ENCODE measurements around the gene DDX23. TPM values are rescaled to one million over a fixed set of nuclear protein-coding genes. Genes with fewer than 3 reads are reported as not detected.

The DDX23 gene
- total RNA-seq, 1 experiment from 2014 or later: 107 TPM

DNA sequence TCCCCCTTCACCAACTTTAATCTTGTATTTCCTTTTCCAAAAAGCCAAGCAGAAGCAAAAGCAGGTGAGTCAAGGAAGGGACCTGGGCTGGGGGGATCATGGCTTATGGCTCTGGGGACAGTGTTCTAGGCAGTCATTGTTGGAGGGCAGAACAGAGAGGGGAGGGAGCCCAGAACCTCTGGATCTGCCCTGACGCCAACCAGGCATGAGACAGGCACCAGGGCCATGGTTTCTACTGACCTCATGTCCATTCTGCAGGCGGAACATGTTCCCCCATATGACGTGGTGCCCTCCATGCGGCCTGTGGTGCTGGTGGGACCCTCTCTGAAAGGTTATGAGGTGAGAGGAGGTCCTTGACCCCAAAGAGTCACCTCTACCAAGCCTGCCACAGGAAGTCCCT, 27.1 kb downstream of the DDX23 start:
- no peak overlapping the region for H3K27ac Mint-ChIP-seq
- POLR2A ChIA-PET: no interaction called here
- no peak for ATAC-seq
- no peak for DNase-seq (ENCODE audit: low spot score)
- no peak for TF ChIP-seq FOXJ3 (CRISPR knock-in tag; IDR thresholded peaks at IDR 0.05; ENCODE audit: borderline replicate concordance)
- H3K9me3 Mint-ChIP-seq: no peaks in the 10 kb centered on the region
- H3K36me3 Mint-ChIP-seq: peaks cover 10% of the 10 kb centered on the region
- H3K4me3 Mint-ChIP-seq: no peak overlapping the region
- CTCF ChIA-PET: interaction anchor here (2.9 kb wide), 1 partner anchor 10 kb away, joined by 24 read pairs; no protein-coding TSS in a partner anchor
- H3K27me3 Mint-ChIP-seq (ENCODE audit: low read depth): peaks cover 15% of the 10 kb centered on the region
- peaks cover 21% of the 10 kb centered on the region for H3K4me1 Mint-ChIP-seq

GRCh38 chr12:48824112-48824511, 27.9 kb downstream of the DDX23 start:
- peaks cover 29% of the 10 kb centered on the region for H3K4me1 Mint-ChIP-seq
- no peaks in the 10 kb centered on the region for H3K9me3 Mint-ChIP-seq
- CTCF ChIA-PET: interaction anchor here (0.9 to 1.7 kb wide), 6 partner anchors 9 to 196 kb away, joined by 3 to 11 read pairs (median 5); partner anchors contain the start of gene WNT1
- peak; percentile 74 for DNase-seq (ENCODE audit: low spot score)
- peak; percentile 92 for ATAC-seq
- H3K36me3 Mint-ChIP-seq: peaks cover 2% of the 10 kb centered on the region
- POLR2A ChIA-PET: interaction anchor here (0.8 kb wide), 1 partner anchor 98 kb away, joined by 3 read pairs; no protein-coding TSS in a partner anchor
- H3K4me3 Mint-ChIP-seq: peak overlapping the region; percentile 16; the same call in 1 of the 2 replicates
- TF ChIP-seq, protein P1, sequence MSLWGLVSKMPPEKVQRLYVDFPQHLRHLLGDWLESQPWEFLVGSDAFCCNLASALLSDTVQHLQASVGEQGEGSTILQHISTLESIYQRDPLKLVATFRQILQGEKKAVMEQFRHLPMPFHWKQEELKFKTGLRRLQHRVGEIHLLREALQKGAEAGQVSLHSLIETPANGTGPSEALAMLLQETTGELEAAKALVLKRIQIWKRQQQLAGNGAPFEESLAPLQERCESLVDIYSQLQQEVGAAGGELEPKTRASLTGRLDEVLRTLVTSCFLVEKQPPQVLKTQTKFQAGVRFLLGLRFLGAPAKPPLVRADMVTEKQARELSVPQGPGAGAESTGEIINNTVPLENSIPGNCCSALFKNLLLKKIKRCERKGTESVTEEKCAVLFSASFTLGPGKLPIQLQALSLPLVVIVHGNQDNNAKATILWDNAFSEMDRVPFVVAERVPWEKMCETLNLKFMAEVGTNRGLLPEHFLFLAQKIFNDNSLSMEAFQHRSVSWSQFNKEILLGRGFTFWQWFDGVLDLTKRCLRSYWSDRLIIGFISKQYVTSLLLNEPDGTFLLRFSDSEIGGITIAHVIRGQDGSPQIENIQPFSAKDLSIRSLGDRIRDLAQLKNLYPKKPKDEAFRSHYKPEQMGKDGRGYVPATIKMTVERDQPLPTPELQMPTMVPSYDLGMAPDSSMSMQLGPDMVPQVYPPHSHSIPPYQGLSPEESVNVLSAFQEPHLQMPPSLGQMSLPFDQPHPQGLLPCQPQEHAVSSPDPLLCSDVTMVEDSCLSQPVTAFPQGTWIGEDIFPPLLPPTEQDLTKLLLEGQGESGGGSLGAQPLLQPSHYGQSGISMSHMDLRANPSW (CRISPR knock-in tag; conservative IDR thresholded peaks at IDR 0.05; ENCODE audit: low read depth): no peak
- no peak for TF ChIP-seq GRHL2 (CRISPR knock-in tag; IDR thresholded peaks at IDR 0.05; ENCODE audit: insufficient replicate concordance, severe bottlenecking)
- TF ChIP-seq CDX4 (CRISPR knock-in tag; IDR thresholded peaks at IDR 0.05; ENCODE audit: borderline replicate concordance): no peak
- TF ChIP-seq NFATC4 (CRISPR knock-in tag; IDR thresholded peaks at IDR 0.05): no peak
- no peak for TF ChIP-seq MYBL2 (CRISPR knock-in tag; IDR thresholded peaks at IDR 0.05)
- TF ChIP-seq TEAD4 (CRISPR knock-in tag; IDR thresholded peaks at IDR 0.05): no peak
- TF ChIP-seq, protein P2, sequence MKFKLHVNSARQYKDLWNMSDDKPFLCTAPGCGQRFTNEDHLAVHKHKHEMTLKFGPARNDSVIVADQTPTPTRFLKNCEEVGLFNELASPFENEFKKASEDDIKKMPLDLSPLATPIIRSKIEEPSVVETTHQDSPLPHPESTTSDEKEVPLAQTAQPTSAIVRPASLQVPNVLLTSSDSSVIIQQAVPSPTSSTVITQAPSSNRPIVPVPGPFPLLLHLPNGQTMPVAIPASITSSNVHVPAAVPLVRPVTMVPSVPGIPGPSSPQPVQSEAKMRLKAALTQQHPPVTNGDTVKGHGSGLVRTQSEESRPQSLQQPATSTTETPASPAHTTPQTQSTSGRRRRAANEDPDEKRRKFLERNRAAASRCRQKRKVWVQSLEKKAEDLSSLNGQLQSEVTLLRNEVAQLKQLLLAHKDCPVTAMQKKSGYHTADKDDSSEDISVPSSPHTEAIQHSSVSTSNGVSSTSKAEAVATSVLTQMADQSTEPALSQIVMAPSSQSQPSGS (CRISPR knock-in tag; IDR thresholded peaks at IDR 0.05; ENCODE audit: borderline replicate concordance, low read depth): no peak
- TF ChIP-seq, protein P3, sequence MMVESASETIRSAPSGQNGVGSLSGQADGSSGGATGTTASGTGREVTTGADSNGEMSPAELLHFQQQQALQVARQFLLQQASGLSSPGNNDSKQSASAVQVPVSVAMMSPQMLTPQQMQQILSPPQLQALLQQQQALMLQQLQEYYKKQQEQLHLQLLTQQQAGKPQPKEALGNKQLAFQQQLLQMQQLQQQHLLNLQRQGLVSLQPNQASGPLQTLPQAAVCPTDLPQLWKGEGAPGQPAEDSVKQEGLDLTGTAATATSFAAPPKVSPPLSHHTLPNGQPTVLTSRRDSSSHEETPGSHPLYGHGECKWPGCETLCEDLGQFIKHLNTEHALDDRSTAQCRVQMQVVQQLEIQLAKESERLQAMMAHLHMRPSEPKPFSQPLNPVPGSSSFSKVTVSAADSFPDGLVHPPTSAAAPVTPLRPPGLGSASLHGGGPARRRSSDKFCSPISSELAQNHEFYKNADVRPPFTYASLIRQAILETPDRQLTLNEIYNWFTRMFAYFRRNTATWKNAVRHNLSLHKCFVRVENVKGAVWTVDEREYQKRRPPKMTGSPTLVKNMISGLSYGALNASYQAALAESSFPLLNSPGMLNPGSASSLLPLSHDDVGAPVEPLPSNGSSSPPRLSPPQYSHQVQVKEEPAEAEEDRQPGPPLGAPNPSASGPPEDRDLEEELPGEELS (CRISPR knock-in tag; IDR thresholded peaks at IDR 0.05): no peak
- no peak for TF ChIP-seq TEAD1 (CRISPR knock-in tag; IDR thresholded peaks at IDR 0.05)
- no peak for TF ChIP-seq NR3C1 (CRISPR knock-in tag; conservative IDR thresholded peaks at IDR 0.05; ENCODE audit: low read depth)
- TF ChIP-seq AFF4 (CRISPR knock-in tag; IDR thresholded peaks at IDR 0.05; ENCODE audit: borderline replicate concordance): no peak
- TF ChIP-seq CBFB (CRISPR knock-in tag; IDR thresholded peaks at IDR 0.05; ENCODE audit: low read depth): no peak
- no peak for TF ChIP-seq JAZF1 (CRISPR knock-in tag; IDR thresholded peaks at IDR 0.05)
- TF ChIP-seq HMGA2 (CRISPR knock-in tag; IDR thresholded peaks at IDR 0.05): no peak
- TF ChIP-seq SMAD3 (CRISPR knock-in tag; IDR thresholded peaks at IDR 0.05; ENCODE audit: borderline replicate concordance): no peak
- TF ChIP-seq, protein P4, sequence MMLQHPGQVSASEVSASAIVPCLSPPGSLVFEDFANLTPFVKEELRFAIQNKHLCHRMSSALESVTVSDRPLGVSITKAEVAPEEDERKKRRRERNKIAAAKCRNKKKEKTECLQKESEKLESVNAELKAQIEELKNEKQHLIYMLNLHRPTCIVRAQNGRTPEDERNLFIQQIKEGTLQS (CRISPR knock-in tag; conservative IDR thresholded peaks at IDR 0.05): no peak
- H3K27ac Mint-ChIP-seq: peak overlapping the region; percentile 58
- peaks cover 23% of the 10 kb centered on the region for H3K27me3 Mint-ChIP-seq (ENCODE audit: low read depth)

Measured in WTC11 (cell line).